HepG2 (cell line): ENCODE data around the gene DCT. TPM values are rescaled to one million over a fixed set of nuclear protein-coding genes. Genes with fewer than 3 reads are reported as not detected.

Source experiments
- ATAC-seq: fragments of 200-7000 bp; cut with Tn5 transposase; 3 replicates; pipeline ENCODE4 v1.9.1; 2020; ENCODE audit warnings: mild to moderate bottlenecking, moderate library complexity
- BruUV-seq: library from RNA; stranded (reverse); fragments of 400-500 nt; replicated peaks from 2 replicates; lab custom pipeline; 2021; lab: Mats Ljungman, UMichigan
- CTCF ChIA-PET: fragments of 300-600 bp; formaldehyde crosslinking; extraction: SDS; loops from one replicate; lab custom pipeline; 2021; ENCODE audit warnings: low total read pairs, inconsistent platforms, low intra/inter-chr PET ratio; lab: Yijun Ruan, JAX
- POLR2A ChIA-PET: fragments of 350-600 bp; sonication (Branson Sonifier 250); formaldehyde crosslinking; loops from one replicate; lab custom pipeline; 2020; ENCODE audit warnings: antibody characterized with exemption, inconsistent platforms; lab: Yijun Ruan, JAX
- DNase-seq: peaks from one replicate; pipeline ENCODE4 v3.0.0-alpha.2; 2015; ENCODE audit warnings: low spot score
- FAIRE-seq: peaks from 3 replicates; lab custom pipeline; 2011; peaks lifted over from hg19 to GRCh38; lab: Jason Lieb, UNC
- H2AFZ ChIP-seq: one replicate; pipeline ENCODE4 v1.6.1; 2011; ENCODE audit warnings: low read length, inconsistent platforms
- H3K27ac ChIP-seq: fragments of 300-600 bp; 3 replicates; pipeline ENCODE4 v1.8.0; 2011; ENCODE audit warnings: mixed run types, mild to moderate bottlenecking, mixed read lengths, low read length, inconsistent platforms; ENCODE audit not compliant: insufficient read depth; ENCODE audit errors: extremely low read length
- H3K27me3 ChIP-seq, 2 experiments: fragments of 200-600 bp in 1 of 2; 2 replicates in 1 of 2; 3 replicates in 1 of 2; pipeline versions ENCODE4 v1.6.0 to v1.8.0; 2011; ENCODE audit warnings: low read length in 2 of 2, mild to moderate bottlenecking in 2 of 2, moderate library complexity in 2 of 2, inconsistent platforms in 1 of 2; ENCODE audit not compliant: insufficient read depth in 2 of 2, control insufficient read depth in 1 of 2
- H3K36me3 ChIP-seq, 2 experiments: fragments of 200-600 bp in 1 of 2; replicated peaks in 1 of 2; 2 replicates in 1 of 2; 3 replicates in 1 of 2; pipeline versions ENCODE4 v1.5.1 to v1.8.0; 2011; ENCODE audit warnings: low read length in 2 of 2, inconsistent platforms in 1 of 2; ENCODE audit not compliant: insufficient read depth in 2 of 2, control insufficient read depth in 1 of 2
- H3K4me1 ChIP-seq: 2 replicates; pipeline ENCODE4 v1.5.1; 2012; ENCODE audit warnings: low read length, inconsistent platforms; ENCODE audit not compliant: insufficient read depth
- H3K4me2 ChIP-seq: 2 replicates; pipeline ENCODE4 v1.6.0; 2011; ENCODE audit warnings: low read depth, low read length, inconsistent platforms
- H3K4me3 ChIP-seq, 3 experiments: fragments of 200-600 bp in 1 of 3; sonication (generic), shearing (Covaris generic) in 1 of 3; replicated peaks in 1 of 3; 2 replicates each; pipeline ENCODE4 v1.5.1; 2011 to 2016; ENCODE audit warnings: low read length in 3 of 3, inconsistent platforms in 2 of 3, low read depth in 2 of 3, mild to moderate bottlenecking in 2 of 3, control low read depth in 1 of 3, mixed read lengths in 1 of 3; ENCODE audit not compliant: insufficient read depth in 1 of 3
- H3K79me2 ChIP-seq: one replicate; pipeline ENCODE4 v1.6.1; 2011; ENCODE audit warnings: low read length, inconsistent platforms; ENCODE audit not compliant: insufficient read depth
- H3K9ac ChIP-seq: 2 replicates; pipeline ENCODE4 v1.6.0; 2011; ENCODE audit warnings: mild to moderate bottlenecking, low read depth, low read length, inconsistent platforms; ENCODE audit not compliant: insufficient read depth
- H3K9me3 ChIP-seq: 2 replicates; pipeline ENCODE4 v1.5.1; 2012; ENCODE audit warnings: mild to moderate bottlenecking, low read length
- H4K20me1 ChIP-seq: 2 replicates; pipeline ENCODE4 v1.6.0; 2011; ENCODE audit warnings: inconsistent platforms, mild to moderate bottlenecking, low read length, moderate library complexity; ENCODE audit not compliant: insufficient read depth
- FOSL1 ChIP-seq: sonication (generic); formaldehyde crosslinking; IDR thresholded peaks from 2 replicates; pipeline ENCODE4 v1.9.0; 2021; ENCODE audit warnings: missing genetic modification reagents, borderline replicate concordance
- GZF1 ChIP-seq: sonication (generic); formaldehyde crosslinking; IDR thresholded peaks from 2 replicates; pipeline ENCODE4 v1.5.1; 2020; ENCODE audit warnings: mild to moderate bottlenecking, missing genetic modification reagents
- SIN3B ChIP-seq: fragments of 150-350 bp; IDR thresholded peaks from 2 replicates; pipeline ENCODE4 v1.6.1; 2014; ENCODE audit warnings: low read length
- ZNF3 ChIP-seq: IDR thresholded peaks from 2 replicates; pipeline ENCODE4 v1.7.0; 2017; ENCODE audit warnings: inconsistent platforms
- WGBS: methylation state at CpG from one replicate; pipeline ENCODE4 v1.1.6; 2017; ENCODE audit warnings: low lambda C conversion rate; 5-methylcytosine and 5-hydroxymethylcytosine counted together
- in situ Hi-C: cut with HindIII; loops from 2 replicates; pipeline ENCODE4 v1.10.0; 2017; ENCODE audit warnings: low pct_unique_long_range_greater_than_20kb; ENCODE audit not compliant: extremely low pct_ligation_motif_present
- intact Hi-C: fragments of 100-400 bp; cut with micrococcal nuclease; formaldehyde crosslinking; loops from one replicate; pipeline ENCODE4 v1.10.0; 2022; ENCODE audit not compliant: unreplicated experiment
- polyA plus RNA-seq, 8 experiments: library from polyadenylated mRNA; depleted of rRNA in 3 of 8; stranded (reverse) in 7 of 8; unstranded in 1 of 8; fragments of >200 nt; fragmentation: Illumina TruSeq in 4 of 8; extraction: Trizol in 4 of 8; gene quantifications; 2 replicates each; pipeline versions ENCODE4 v1.2.1 to v1.2.3, GENCODE V29; 2011 to 2016; ENCODE audit warnings: low read depth in 4 of 8, missing spikeins in 1 of 8, mixed read lengths in 1 of 8; ENCODE audit not compliant: insufficient read depth in 1 of 8
- total RNA-seq, 5 experiments: library from RNA; depleted of rRNA; stranded (reverse); fragments of >200 nt; fragmentation: Illumina TruSeq; extraction: Trizol; gene quantifications; 2 replicates each; pipeline ENCODE4 v1.2.3, GENCODE V29; 2016; ENCODE audit warnings: low read depth in 1 of 5
- TF ChIP-seq, protein P1 (sequence below), 2 experiments: sonication (generic) in 1 of 2; formaldehyde crosslinking in 1 of 2; IDR thresholded peaks; 2 replicates each; pipeline versions ENCODE4 v1.4.0 to v1.6.1; 2018 to 2020; ENCODE audit warnings: missing genetic modification reagents in 2 of 2, borderline replicate concordance in 1 of 2, low read depth in 1 of 2, mild to moderate bottlenecking in 1 of 2, missing biosample characterization in 1 of 2
- TF ChIP-seq, protein P2 (sequence below): sonication (generic); formaldehyde crosslinking; IDR thresholded peaks from 2 replicates; pipeline ENCODE4 v1.5.0; 2020; ENCODE audit warnings: mild to moderate bottlenecking, missing genetic modification reagents
- TF ChIP-seq, protein P3 (sequence below): sonication (generic); formaldehyde crosslinking; IDR thresholded peaks from 2 replicates; pipeline ENCODE4 v1.4.0; 2020; ENCODE audit warnings: mild to moderate bottlenecking, missing genetic modification reagents

Gene DCT
- total and polyA plus RNA-seq, 2 of the 13 experiments (the other 11 are each of a cell fraction or from before 2014, with no cell fraction given), result not detected

DNA sequence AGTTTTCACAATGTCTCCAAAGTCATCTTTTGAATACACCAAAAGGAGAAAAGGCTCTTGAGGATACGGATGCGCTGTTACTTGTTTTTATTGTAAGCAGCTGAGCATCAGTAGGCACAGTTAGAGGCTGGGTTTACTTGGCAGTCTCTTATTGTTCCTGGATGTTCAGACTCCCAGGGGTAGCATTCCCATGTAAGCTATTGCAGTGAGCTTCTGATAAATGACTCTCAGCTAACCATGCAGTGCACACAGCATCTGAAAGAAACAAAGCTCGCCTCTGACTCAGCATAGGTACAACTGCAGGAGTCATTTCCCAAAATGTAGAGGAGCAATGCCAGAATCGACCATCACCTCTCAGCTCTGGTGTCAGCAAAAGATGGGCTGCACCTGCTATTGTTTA lies 84.8 kb downstream of the DCT start:
- FAIRE-seq (no peak), ATAC-seq (no peak), DNase-seq (no peak)
- Histone ChIP-seq H3K27me3 (no peaks in the 10 kb centered on the region; a peak in 1 of 5 replicates), H3K27ac (no peak overlapping the region), H3K4me2 (no peak overlapping the region), H4K20me1 (no peaks in the 10 kb centered on the region), H3K4me3 (no peak overlapping the region), H3K9me3 (no peaks in the 10 kb centered on the region), H2AFZ (no peak overlapping the region), H3K79me2 (no peaks in the 10 kb centered on the region), H3K9ac (no peak overlapping the region), H3K36me3 (peaks cover 0 to 3% of the 10 kb centered on the region in 2 experiments; a peak in 1 of 5 replicates), H3K4me1 (no peaks in the 10 kb centered on the region)
- TF ChIP-seq, protein P1, sequence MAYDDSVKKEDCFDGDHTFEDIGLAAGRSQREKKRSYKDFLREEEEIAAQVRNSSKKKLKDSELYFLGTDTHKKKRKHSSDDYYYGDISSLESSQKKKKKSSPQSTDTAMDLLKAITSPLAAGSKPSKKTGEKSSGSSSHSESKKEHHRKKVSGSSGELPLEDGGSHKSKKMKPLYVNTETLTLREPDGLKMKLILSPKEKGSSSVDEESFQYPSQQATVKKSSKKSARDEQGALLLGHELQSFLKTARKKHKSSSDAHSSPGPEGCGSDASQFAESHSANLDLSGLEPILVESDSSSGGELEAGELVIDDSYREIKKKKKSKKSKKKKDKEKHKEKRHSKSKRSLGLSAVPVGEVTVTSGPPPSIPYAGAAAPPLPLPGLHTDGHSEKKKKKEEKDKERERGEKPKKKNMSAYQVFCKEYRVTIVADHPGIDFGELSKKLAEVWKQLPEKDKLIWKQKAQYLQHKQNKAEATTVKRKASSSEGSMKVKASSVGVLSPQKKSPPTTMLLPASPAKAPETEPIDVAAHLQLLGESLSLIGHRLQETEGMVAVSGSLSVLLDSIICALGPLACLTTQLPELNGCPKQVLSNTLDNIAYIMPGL (CRISPR knock-in tag; IDR thresholded peaks at IDR 0.05; ENCODE audit: borderline replicate concordance in 1 of 2, low read depth in 1 of 2), result no peak
- TF ChIP-seq FOSL1 (CRISPR knock-in tag) (no peak), ZNF3 (no peak), GZF1 (CRISPR knock-in tag) (no peak), SIN3B (no peak)
- TF ChIP-seq, protein P2, sequence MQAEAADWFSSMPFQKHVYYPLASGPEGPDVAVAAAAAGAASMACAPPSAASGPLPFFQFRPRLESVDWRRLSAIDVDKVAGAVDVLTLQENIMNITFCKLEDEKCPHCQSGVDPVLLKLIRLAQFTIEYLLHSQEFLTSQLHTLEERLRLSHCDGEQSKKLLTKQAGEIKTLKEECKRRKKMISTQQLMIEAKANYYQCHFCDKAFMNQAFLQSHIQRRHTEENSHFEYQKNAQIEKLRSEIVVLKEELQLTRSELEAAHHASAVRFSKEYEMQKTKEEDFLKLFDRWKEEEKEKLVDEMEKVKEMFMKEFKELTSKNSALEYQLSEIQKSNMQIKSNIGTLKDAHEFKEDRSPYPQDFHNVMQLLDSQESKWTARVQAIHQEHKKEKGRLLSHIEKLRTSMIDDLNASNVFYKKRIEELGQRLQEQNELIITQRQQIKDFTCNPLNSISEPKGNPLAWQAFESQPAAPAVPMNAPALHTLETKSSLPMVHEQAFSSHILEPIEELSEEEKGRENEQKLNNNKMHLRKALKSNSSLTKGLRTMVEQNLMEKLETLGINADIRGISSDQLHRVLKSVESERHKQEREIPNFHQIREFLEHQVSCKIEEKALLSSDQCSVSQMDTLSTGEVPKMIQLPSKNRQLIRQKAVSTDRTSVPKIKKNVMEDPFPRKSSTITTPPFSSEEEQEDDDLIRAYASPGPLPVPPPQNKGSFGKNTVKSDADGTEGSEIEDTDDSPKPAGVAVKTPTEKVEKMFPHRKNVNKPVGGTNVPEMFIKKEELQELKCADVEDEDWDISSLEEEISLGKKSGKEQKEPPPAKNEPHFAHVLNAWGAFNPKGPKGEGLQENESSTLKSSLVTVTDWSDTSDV (CRISPR knock-in tag), result no peak
- TF ChIP-seq, protein P3, sequence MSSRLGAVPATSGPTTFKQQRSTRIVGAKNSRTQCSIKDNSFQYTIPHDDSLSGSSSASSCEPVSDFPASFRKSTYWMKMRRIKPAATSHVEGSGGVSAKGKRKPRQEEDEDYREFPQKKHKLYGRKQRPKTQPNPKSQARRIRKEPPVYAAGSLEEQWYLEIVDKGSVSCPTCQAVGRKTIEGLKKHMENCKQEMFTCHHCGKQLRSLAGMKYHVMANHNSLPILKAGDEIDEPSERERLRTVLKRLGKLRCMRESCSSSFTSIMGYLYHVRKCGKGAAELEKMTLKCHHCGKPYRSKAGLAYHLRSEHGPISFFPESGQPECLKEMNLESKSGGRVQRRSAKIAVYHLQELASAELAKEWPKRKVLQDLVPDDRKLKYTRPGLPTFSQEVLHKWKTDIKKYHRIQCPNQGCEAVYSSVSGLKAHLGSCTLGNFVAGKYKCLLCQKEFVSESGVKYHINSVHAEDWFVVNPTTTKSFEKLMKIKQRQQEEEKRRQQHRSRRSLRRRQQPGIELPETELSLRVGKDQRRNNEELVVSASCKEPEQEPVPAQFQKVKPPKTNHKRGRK (CRISPR knock-in tag), result no peak
- intact Hi-C loops (no loop called here), in situ Hi-C loops (no loop called here)
- ChIA-PET POLR2A (no interaction called here), CTCF (no interaction called here)
- 97% methylated on average over 3 of the region's 4 CpGs for WGBS
- BruUV-seq, result no TSS peak
